Epithelial cell of proximal tubule (primary cell): ENCODE data around the gene LPIN2. TPM values are rescaled to one million over a fixed set of nuclear protein-coding genes. Genes with fewer than 3 reads are reported as not detected.

Experiments used
- DNase-seq: peaks from one replicate; pipeline ENCODE4 v3.0.0-alpha.2; 2011; ENCODE audit warnings: low read depth
- H3K4me3 ChIP-seq: 2 replicates; pipeline ENCODE4 v1.5.1; 2011; ENCODE audit warnings: low read depth, mild to moderate bottlenecking, low read length
- CTCF ChIP-seq: conservative IDR thresholded peaks from 2 replicates; pipeline ENCODE4 v1.5.1; 2012; ENCODE audit warnings: low read depth, mild to moderate bottlenecking, low read length
- total RNA-seq: library from RNA; depleted of rRNA; stranded (reverse); fragments of >200 nt; gene quantifications from 2 replicates; pipeline ENCODE4 v1.2.3, GENCODE V29; 2015

LPIN2 gene
- total RNA-seq, 1 donor from 2014 or later: 18.2 TPM

- DNase-seq: peak; percentile 93
- peak overlapping the region; percentile 19 for H3K4me3 ChIP-seq
- peak; percentile 27 for TF ChIP-seq CTCF
These were observed 32.8 kb downstream of the LPIN2 start for GRCh38 chr18:2979871-2980790.

DNA sequence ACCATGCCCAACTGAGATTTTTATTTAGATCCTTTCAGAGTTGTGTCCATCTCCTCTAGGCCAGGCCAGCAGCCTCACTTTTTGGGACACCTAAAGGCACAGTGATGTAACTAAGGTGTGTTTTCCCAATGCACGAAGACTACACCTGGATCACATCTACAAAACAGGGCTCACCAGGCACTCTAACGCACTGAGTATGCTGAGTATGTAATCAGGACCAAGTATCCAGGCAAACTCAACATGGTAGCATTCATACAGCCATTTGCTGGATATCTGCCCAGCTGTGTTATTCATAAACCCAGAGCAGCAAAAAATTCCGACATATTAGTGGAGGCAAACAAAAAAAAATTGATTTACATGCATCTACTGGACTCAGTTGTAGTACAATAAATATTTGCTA lies 33.8 kb downstream of the LPIN2 start:
- TF ChIP-seq CTCF: no peak
- no peak for DNase-seq
- H3K4me3 ChIP-seq: no peak overlapping the region

- no peak for DNase-seq
- no peak overlapping the region for H3K4me3 ChIP-seq
- TF ChIP-seq CTCF: no peak
These were observed 34.3 kb downstream of the LPIN2 start for GRCh38 chr18:2978661-2979106.

DNA sequence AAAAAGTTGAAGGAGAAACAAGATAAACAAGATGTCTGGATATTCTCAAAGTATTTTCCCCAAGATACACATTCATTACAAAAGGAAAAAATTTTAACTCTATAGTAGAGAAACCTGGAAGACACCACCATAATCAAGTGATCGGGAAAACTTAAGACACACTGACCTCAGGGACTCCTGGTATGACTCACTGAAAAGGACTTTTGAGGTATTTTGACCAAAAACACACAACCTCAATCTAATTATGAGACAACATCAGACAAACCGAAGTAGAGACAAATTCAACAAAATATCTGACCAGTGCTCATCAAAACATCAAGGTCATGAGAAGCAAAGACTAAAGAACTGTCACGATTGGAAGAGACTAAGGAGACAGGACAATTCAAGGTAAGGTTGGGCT lies 34.7 kb downstream of the LPIN2 start:
- H3K4me3 ChIP-seq: no peak overlapping the region
- TF ChIP-seq CTCF: no peak
- no peak for DNase-seq

DNA sequence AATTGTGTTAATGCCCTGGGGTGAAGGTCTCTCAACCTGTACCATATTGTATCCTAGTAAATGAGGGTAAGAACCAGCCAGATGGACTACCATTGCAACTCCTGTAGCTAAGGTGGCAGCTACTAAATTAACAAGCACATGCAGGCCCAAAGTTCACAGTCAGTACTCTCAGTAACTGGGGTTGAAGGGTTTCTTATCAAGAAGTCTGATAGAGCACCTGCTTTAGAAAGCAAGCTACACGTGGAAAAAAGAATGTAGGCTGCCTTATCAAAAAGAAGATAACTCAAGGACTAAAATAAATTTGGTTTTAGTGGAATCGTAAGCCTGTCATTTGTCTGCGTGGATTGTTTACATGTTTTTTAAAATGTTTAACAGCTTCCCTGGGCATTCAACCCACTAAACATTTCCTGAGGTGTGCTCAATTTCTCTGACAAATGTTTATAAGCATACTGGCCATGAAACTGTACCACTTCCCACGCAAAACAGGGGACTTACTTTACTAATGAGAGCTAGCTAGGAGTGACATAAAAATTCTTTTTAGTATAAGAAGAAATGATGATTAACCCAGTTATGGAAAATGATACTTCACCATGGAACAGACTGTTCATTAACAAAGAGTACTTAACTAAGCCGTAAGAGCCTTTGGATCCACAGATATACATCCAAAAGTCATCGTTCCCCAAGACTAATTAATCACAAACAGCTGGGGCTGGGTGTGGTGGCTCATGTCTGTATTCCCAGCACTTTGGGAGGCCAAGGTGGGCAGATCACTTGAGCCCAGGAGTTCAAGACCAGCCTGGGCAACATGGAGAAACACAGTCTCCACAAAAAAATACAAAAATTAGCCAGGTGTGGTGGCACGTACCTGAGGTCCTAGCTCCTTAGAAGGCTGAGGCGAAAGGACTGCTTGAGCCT lies 36.5 kb downstream of the LPIN2 start:
- no peak for TF ChIP-seq CTCF
- DNase-seq: no peak

DNA sequence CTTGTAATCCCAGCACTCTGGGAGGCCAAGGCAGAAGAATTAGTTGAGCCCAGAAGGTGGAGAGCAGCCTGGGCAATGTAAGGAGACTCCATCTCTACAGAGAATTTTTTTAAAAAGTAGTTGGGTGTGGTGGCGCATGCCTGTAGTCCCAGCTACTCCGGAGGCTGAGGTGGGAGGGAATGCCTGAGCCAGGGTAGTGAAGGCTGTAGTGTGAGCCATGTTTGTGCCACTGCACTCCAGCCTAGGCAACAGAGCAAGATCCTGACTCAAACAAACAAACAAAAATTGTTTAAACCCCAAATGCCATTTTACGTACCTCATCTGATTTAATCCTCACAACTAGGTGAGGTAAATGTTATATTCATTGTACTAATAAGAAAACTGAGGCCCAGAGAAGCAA lies 38.2 kb downstream of the LPIN2 start:
- no peak for TF ChIP-seq CTCF
- no peak overlapping the region for H3K4me3 ChIP-seq
- no peak for DNase-seq

More for the DNA sequence above, 36.5 kb downstream of the LPIN2 start:
- H3K4me3 ChIP-seq: no peak overlapping the region
